ENCODE measurements around the gene MSH2. TPM values are rescaled to one million over a fixed set of nuclear protein-coding genes. Genes with fewer than 3 reads are reported as not detected.
"Not testable (repeated sequence)": the region's sequence is repeated elsewhere in the genome, so short reads cannot be mapped to it uniquely, and the experiment has no call there.

The MSH2 gene
- total and polyA plus RNA-seq, 11 donors, result 4.4 to 19.0 (median 11.6) TPM

DNA sequence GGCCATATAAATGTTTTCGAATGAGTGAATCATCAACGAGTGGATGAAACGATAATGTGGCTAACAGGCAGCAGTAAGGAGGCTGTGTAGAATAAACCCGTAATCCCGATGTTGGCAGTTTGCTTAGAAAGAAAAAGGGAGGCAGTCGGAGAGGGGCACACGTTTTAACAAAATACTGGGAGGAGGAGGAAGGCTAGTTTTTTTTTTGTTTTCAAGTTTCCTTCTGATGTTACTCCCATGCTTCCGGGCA, 476 bp upstream of the MSH2 start:
- no peaks in the 10 kb centered on the region for H3K9me3 ChIP-seq
- H3K36me3 ChIP-seq, result no peaks in the 10 kb centered on the region
- ATAC-seq, result peak in 1 of 4 donors; percentile 20
- 3 to 6% (median 5%) methylated on average over 8 of the region's 8 CpGs for WGBS, 4 donors
- TF ChIP-seq POLR2A (IDR thresholded peaks at IDR 0.05), result no peak
- TF ChIP-seq, protein P1, sequence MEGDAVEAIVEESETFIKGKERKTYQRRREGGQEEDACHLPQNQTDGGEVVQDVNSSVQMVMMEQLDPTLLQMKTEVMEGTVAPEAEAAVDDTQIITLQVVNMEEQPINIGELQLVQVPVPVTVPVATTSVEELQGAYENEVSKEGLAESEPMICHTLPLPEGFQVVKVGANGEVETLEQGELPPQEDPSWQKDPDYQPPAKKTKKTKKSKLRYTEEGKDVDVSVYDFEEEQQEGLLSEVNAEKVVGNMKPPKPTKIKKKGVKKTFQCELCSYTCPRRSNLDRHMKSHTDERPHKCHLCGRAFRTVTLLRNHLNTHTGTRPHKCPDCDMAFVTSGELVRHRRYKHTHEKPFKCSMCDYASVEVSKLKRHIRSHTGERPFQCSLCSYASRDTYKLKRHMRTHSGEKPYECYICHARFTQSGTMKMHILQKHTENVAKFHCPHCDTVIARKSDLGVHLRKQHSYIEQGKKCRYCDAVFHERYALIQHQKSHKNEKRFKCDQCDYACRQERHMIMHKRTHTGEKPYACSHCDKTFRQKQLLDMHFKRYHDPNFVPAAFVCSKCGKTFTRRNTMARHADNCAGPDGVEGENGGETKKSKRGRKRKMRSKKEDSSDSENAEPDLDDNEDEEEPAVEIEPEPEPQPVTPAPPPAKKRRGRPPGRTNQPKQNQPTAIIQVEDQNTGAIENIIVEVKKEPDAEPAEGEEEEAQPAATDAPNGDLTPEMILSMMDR (IDR thresholded peaks at IDR 0.05), result no peak
- peaks cover 0 to 21% (median 11%) of the 10 kb centered on the region in 12 donors for H3K4me1 ChIP-seq
- no peaks in the 10 kb centered on the region for H3K27me3 ChIP-seq
- DNase-seq, result no peak
- H3K27ac ChIP-seq, result peak overlapping the region in 9 of 12 donors; percentile 12 to 75 (median 68)
- intact Hi-C loops (cut with DNase I), result no loop called here
- H3K4me3 ChIP-seq, result peak overlapping the region; percentile 71 to 98 (median 90)

DNA sequence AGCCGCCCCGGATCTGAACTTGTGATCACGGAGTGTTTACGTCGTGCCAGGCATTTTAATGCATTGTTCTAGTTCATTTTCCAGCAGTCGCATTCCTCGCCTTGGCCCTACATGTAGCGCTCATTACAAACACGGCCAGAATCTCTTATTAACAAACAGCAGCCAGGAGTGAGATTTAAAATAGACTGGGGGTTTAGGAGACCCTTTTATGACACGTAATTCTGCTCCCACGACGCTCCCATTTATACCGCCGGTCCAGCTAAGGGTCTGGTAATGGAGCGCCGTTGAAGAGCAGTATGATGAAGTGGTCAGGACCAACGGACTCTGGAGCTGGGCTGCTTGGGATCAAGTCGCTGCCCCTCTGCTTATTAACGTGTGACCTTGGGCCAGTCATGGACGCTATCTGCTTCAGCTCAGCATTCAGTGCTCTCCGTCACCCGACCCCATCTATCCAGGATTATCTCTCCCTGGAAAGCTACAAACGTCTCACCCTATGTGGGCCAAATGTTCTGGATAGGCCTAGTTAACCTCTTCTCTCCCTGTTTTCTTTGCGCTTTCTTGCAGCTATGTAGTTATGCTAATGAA, 745 bp downstream of the MSH2 start:
- WGBS, 4 donors, result 5 to 9% (median 7%) methylated on average over 22 to 24 of the region's 24 CpGs
- H3K27ac ChIP-seq, result peak overlapping the region in 7 of 12 donors; percentile 49 to 71 (median 68)

DNA sequence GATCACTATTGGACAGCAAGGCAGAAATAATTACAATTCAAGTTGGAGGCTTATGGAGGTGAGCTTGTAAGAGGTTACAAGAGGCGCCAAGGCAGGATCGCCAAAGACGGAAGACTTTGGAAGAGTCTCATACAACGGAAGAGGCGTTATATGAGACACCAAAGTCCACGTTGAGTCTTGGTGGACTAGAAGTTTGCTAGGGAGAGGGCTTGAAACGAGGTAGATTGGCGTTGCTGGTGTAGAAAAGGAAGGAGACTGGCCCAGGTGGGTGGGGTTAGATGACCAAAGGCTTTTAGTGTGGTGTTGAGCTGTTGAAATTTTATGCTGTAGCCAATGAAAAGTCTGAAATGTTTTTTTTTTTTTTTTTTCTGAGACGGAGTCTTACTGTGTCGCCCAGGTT, 1.4 kb downstream of the MSH2 start:
- Histone ChIP-seq H3K36me3 (peaks cover 0 to 8% (median 0%) of the 10 kb centered on the region in 9 donors), H3K4me3 (peak overlapping the region in 7 of 12 donors; percentile 73 to 98 (median 93)), H3K9me3 (no peaks in the 10 kb centered on the region), H3K4me1 (peaks cover 0 to 21% (median 11%) of the 10 kb centered on the region in 12 donors), H3K27me3 (no peaks in the 10 kb centered on the region), H3K27ac (no peak overlapping the region)
- no peak for DNase-seq
- TF ChIP-seq POLR2A (IDR thresholded peaks at IDR 0.05), result no peak
- TF ChIP-seq, protein P1 (IDR thresholded peaks at IDR 0.05), result no peak
- 90 to 92% (median 91%) methylated on average over 10 of the region's 10 CpGs for WGBS, 4 donors
- intact Hi-C loops (cut with DNase I), result no loop called here
- ATAC-seq, result no peak

More for the DNA sequence above, 745 bp downstream of the MSH2 start:
- no peaks in the 10 kb centered on the region for H3K27me3 ChIP-seq
- DNase-seq, result no peak
- H3K36me3 ChIP-seq, result peaks cover 0 to 7% (median 0%) of the 10 kb centered on the region in 9 donors
- peak overlapping the region; percentile 71 to 98 (median 90) for H3K4me3 ChIP-seq
- TF ChIP-seq, protein P1 (IDR thresholded peaks at IDR 0.05), result no peak
- TF ChIP-seq POLR2A (IDR thresholded peaks at IDR 0.05), result no peak
- H3K4me1 ChIP-seq, result peaks cover 0 to 21% (median 11%) of the 10 kb centered on the region in 12 donors
- ATAC-seq, result peak in 1 of 4 donors; percentile 19
- intact Hi-C loops (cut with DNase I), result no loop called here
- no peaks in the 10 kb centered on the region for H3K9me3 ChIP-seq

DNA sequence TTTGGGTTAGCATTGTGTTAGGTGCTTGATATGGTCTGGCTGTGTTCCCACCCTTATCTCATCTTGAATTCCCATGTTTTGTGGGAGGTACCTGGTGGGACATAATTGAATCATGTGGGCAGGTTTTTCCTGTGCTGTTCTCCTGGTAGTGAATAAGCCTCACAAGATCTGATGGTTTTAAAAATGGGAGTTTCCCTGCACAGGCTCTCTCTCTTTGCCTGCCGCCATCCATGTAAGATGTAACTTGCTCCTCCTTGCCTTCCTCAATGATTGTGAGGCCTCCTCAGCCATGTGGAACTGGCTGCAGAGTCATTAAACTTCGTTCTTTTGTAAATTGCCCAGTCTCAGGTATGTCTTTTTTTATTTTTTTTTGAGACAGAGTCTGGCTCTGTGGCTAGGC, 2.8 kb downstream of the MSH2 start:
- H3K27me3 ChIP-seq, result no peaks in the 10 kb centered on the region
- WGBS, 4 donors, result 96 to 99% (median 98%) methylated on average over 2 of the region's 2 CpGs
- TF ChIP-seq, protein P1 (IDR thresholded peaks at IDR 0.05), result no peak
- no peak for TF ChIP-seq POLR2A (IDR thresholded peaks at IDR 0.05)
- DNase-seq (no peak), ATAC-seq (no peak)
- H3K36me3 ChIP-seq, result peaks cover 0 to 15% (median 9%) of the 10 kb centered on the region in 9 donors
- intact Hi-C loops (cut with DNase I), result no loop called here
- no peak overlapping the region for H3K4me3 ChIP-seq
- no peaks in the 10 kb centered on the region for H3K9me3 ChIP-seq
- peaks cover 0 to 21% (median 11%) of the 10 kb centered on the region in 12 donors for H3K4me1 ChIP-seq
- H3K27ac ChIP-seq, result no peak overlapping the region

DNA sequence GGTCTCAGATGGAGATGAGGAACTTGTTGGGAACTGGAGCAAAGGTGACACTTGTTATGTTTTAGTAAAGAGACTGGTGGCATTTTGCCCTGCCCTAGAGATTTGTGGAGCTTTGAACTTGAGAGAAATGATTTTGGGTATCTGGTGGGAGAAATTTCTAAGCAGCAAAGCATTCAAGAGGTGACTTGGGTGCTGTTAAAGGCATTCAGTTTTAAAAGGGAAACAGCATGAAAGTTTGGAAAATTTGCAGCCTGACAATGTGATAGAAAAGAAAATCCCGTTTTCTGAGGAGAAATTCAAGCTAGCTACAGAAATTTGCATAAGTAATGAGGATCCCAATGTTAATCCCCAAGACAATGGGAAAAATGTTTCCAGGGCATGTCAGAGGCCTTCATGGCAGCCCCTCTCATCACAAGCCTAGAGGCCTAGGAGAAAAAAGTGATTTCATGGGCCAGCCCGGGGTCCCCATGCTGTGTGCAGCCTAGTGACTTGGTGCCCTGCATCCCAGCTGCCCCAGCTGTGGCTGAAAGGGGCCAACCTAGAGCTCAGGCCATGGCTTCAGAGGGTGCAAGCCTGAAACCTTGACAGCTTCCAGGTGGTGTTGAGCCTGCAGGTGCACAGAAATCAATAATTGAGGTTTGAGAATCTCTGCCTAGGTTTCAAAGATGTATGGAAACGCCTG, 3.8 kb downstream of the MSH2 start:
- DNase-seq; H3K27ac ChIP-seq; H3K4me3 ChIP-seq; H3K9me3 ChIP-seq; ATAC-seq; intact Hi-C loops (cut with DNase I); H3K27me3 ChIP-seq: not testable (repeated sequence)
- WGBS, 4 donors, result 97 to 100% (median 99%) methylated on average over 3 of the region's 3 CpGs
- peaks cover 0 to 19% (median 11%) of the 10 kb centered on the region in 12 donors for H3K4me1 ChIP-seq
- peaks cover 0 to 25% (median 17%) of the 10 kb centered on the region in 9 donors for H3K36me3 ChIP-seq

DNA sequence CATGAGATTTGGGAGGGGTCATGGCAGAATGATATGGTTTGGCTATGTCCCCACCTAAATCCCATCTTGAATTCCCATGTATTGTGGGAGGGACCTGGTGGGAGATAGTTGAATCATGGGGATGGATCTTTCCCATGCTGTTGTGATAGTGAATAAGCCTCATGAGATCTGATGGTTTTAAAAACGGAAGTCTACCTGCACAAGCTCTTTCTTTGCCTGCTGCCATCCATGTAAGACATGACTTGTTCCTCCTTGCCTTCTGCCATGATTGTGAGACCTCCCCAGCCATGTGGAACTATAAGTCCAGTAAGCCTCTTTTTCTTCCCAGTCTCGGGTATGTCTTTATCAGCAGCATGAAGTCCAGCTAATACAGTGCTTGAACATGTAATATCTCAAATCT, 5.0 kb downstream of the MSH2 start:
- Histone ChIP-seq H3K4me1 (peaks cover 0 to 12% (median 10%) of the 10 kb centered on the region in 12 donors), H3K36me3 (peaks cover 0 to 37% (median 29%) of the 10 kb centered on the region in 9 donors)
- H3K9me3 ChIP-seq; intact Hi-C loops (cut with DNase I); H3K27ac ChIP-seq; ATAC-seq; H3K27me3 ChIP-seq; DNase-seq; H3K4me3 ChIP-seq: not testable (repeated sequence)
- WGBS, 4 donors, result 82 to 93% (median 86%) methylated on average over 2 of the region's 2 CpGs
